NT2/D1 (cell line): ENCODE data around the gene MSH6.

Experiments
- YY1 ChIP-seq: IDR thresholded peaks from 2 replicates; pipeline ENCODE4 v1.6.1; 2011; ENCODE audit not compliant: insufficient read length, insufficient read depth
- ZNF274 ChIP-seq: IDR thresholded peaks from 2 replicates; pipeline ENCODE4 v1.6.1; 2011; ENCODE audit warnings: mild to moderate bottlenecking, low read depth, low read length

DNA sequence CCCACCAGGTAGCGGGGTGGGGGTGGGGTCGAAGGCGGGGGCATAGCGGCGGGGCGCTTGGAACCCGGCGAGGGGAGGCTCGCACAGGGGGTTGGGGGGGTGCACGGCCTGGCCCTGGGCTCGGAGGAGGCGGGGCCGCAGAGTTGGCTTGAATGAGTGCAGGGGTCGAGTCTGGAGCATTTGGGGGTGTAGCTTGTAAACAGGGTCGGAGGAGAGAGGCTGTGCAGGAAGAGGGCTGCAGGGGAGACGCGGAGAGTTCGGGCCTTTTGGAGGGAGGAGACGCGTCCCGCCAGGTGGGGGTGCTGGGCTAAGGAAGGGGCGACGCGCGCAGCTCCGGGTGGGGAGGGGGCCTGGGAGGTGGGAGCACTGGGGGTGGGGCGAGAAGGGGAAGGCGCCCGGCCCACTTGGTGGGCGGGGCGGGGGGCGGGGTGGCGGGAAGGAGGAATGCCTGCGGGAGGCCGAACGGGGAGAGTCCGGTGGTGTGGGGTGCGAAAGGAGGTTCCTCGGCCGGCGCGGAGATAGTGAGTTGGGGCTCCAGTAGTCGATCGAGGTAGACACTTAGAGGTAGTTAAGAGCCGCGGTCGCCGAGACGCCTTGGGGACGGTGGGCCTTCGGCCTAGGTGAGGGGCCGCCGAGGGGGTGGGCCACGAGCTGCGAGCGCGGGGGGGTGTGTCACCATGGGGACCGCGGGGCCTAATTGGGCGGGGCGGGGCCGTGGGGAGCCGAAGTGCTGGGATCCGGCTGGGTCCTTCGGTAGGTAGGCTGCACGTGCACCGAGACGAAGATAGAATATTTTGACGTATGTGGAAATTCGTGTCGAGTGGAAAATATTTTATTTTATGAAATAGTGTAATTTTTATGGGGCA is 774 bp downstream of the MSH6 start:
- TF ChIP-seq ZNF274, result no peak
- TF ChIP-seq YY1, result no peak
